A549 (cell line): Measurements from ENCODE around the gene DYNC1H1.

ENCODE experiments used
- CTCF ChIP-seq: fragments of >200 bp; sonication (Bioruptor Twin); formaldehyde crosslinking; IDR thresholded peaks from 3 replicates; pipeline ENCODE4 v1.5.1; 2016
- EP300 ChIP-seq, 2 experiments: fragments of >200 bp; sonication (Bioruptor Twin); formaldehyde crosslinking; IDR thresholded peaks; 2 replicates in 1 of 2; 3 replicates in 1 of 2; pipeline ENCODE4 v1.6.1; 2016 to 2017
- SREBF2 ChIP-seq: fragments of 450-650 bp; IDR thresholded peaks from 2 replicates; pipeline ENCODE4 v1.6.1; 2014; ENCODE audit warnings: mild to moderate bottlenecking, moderate library complexity
- ZC3H11A ChIP-seq: fragments of 450-650 bp; IDR thresholded peaks from 2 replicates; pipeline ENCODE4 v1.6.1; 2014; ENCODE audit warnings: antibody characterized with exemption, mild to moderate bottlenecking
- TF ChIP-seq, protein P1 (sequence below): IDR thresholded peaks from 2 replicates; pipeline ENCODE4 v1.6.1; 2012; ENCODE audit warnings: low read depth, borderline replicate concordance
- TF ChIP-seq, protein P2 (sequence below): fragments of 200-600 bp; sonication (generic); IDR thresholded peaks from 2 replicates; pipeline ENCODE4 v1.6.1; 2016; ENCODE audit warnings: antibody characterized with exemption, mild to moderate bottlenecking, moderate library complexity

DNA sequence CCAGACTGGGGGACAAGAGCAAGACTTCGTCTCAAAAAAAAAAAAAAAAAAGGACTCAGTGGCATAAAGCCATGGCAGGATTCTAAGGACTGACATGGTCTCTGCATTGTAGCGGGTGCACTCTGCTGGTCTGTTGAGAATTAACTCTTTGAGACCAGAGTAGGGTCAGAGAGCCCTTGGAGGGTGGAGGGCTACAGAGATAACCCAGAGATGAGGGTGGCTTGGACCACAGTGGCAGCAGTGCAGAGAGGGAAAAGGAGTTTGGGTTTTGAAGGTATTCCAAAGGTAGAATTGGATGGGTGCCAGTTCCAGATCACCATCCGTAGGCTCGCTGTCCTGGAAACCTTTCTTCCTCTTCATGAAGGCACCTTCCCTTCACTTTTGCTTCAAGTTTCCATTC, 14.3 kb upstream of the DYNC1H1 start:
- no peak for TF ChIP-seq SREBF2
- TF ChIP-seq, protein P1, sequence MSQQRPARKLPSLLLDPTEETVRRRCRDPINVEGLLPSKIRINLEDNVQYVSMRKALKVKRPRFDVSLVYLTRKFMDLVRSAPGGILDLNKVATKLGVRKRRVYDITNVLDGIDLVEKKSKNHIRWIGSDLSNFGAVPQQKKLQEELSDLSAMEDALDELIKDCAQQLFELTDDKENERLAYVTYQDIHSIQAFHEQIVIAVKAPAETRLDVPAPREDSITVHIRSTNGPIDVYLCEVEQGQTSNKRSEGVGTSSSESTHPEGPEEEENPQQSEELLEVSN: no peak
- TF ChIP-seq, protein P2, sequence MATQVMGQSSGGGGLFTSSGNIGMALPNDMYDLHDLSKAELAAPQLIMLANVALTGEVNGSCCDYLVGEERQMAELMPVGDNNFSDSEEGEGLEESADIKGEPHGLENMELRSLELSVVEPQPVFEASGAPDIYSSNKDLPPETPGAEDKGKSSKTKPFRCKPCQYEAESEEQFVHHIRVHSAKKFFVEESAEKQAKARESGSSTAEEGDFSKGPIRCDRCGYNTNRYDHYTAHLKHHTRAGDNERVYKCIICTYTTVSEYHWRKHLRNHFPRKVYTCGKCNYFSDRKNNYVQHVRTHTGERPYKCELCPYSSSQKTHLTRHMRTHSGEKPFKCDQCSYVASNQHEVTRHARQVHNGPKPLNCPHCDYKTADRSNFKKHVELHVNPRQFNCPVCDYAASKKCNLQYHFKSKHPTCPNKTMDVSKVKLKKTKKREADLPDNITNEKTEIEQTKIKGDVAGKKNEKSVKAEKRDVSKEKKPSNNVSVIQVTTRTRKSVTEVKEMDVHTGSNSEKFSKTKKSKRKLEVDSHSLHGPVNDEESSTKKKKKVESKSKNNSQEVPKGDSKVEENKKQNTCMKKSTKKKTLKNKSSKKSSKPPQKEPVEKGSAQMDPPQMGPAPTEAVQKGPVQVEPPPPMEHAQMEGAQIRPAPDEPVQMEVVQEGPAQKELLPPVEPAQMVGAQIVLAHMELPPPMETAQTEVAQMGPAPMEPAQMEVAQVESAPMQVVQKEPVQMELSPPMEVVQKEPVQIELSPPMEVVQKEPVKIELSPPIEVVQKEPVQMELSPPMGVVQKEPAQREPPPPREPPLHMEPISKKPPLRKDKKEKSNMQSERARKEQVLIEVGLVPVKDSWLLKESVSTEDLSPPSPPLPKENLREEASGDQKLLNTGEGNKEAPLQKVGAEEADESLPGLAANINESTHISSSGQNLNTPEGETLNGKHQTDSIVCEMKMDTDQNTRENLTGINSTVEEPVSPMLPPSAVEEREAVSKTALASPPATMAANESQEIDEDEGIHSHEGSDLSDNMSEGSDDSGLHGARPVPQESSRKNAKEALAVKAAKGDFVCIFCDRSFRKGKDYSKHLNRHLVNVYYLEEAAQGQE: no peak
- no peak for TF ChIP-seq ZC3H11A
- TF ChIP-seq CTCF: no peak
- no peak for TF ChIP-seq EP300 (IDR thresholded peaks at IDR 0.05)
